Activated CD8-positive, alpha-beta memory T cell treated with anti-CD3 and anti-CD28 coated beads, Interleukin-2, amount 50 U/mL, for 1 hour (primary cell): ENCODE measurements around the gene SEMA6B.

Source experiments
- DNase-seq: peaks from one replicate; pipeline ENCODE4 v3.0.0-alpha.2; 2020; ENCODE audit errors: extremely low read depth

The SEMA6B gene

DNA sequence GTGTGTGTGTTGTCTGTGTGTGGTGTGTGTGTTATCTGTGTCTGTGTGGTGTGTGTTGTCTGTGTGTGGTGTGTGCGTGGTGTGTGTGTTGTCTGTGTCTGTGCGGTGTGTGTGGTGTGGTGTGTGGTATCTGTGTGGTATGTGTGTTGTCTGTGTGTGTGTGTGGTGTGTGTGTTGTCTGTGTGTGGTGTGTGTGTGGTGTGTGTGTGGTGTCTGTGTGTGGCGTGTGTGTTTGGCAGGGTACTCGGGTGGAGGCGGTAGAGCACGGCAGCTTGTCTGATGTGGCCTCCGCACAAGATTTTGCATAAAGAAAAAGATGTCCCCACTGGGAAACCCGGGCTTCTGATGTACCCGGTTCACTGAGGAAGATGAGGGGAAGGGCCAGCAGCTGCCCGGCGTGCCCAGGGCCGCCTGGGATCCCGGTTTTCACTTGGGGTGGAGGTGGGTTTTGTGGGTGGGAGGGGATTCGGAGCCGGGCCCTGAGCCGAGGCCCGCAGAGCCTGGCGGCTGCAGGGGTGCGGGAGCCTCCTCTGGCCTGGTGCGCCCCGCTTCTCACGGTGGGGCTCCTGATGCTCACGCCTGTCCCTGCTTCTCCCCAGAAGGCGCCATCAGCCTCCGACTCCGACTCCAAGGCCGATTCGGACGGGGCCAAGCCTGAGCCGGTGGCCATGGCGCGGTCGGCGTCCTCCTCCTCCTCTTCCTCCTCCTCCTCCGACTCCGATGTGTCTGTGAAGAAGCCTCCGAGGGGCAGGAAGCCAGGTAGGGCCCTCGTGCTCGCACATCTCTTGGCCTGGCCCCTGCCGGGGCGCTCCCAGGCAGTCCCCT lies 66.2 kb downstream of the SEMA6B start:
- DNase-seq, result no peak
